CD8-positive, alpha-beta memory T cell (primary cell): Measurements from ENCODE around the gene POU2F1. TPM values are rescaled to one million over a fixed set of nuclear protein-coding genes. Genes with fewer than 3 reads are reported as not detected.

ENCODE experiments used
- CTCF ChIA-PET: fragments of 350-600 bp; sonication (Branson Sonifier 250); formaldehyde crosslinking; loops from one replicate; lab custom pipeline; 2021; ENCODE audit warnings: antibody characterized with exemption; lab: Charles Lee
- POLR2A ChIA-PET: fragments of 350-600 bp; sonication (Branson Sonifier 250); formaldehyde crosslinking; loops from one replicate; lab custom pipeline; 2021; ENCODE audit warnings: antibody characterized with exemption; lab: Charles Lee
- DNase-seq, 5 donors: peaks; one replicate each; pipeline versions ENCODE4 v3.0.0 to v3.0.0-alpha.2; 2020 to 2022; ENCODE audit warnings: mixed read lengths in 1 of 5
- H3K27ac ChIP-seq: one replicate; pipeline ENCODE4 v1.7.0; 2013; ENCODE audit warnings: low read depth, mild to moderate bottlenecking, low read length, moderate library complexity
- H3K27me3 ChIP-seq: 2 replicates; pipeline ENCODE4 v1.7.0; 2013; ENCODE audit warnings: low read length, mild to moderate bottlenecking; ENCODE audit not compliant: insufficient read depth, poor library complexity, severe bottlenecking
- H3K36me3 ChIP-seq: 2 replicates; pipeline ENCODE4 v1.7.0; 2013; ENCODE audit warnings: mild to moderate bottlenecking, low read length, moderate library complexity; ENCODE audit not compliant: insufficient read depth
- H3K4me1 ChIP-seq: 2 replicates; pipeline ENCODE4 v1.7.0; 2013; ENCODE audit warnings: mild to moderate bottlenecking, low read length, moderate library complexity; ENCODE audit not compliant: insufficient read depth
- H3K4me3 ChIP-seq: 2 replicates; pipeline ENCODE4 v1.7.0; 2013; ENCODE audit warnings: mild to moderate bottlenecking, low read length
- H3K9me3 ChIP-seq: 2 replicates; pipeline ENCODE4 v1.7.0; 2013; ENCODE audit warnings: mild to moderate bottlenecking, low read length
- H3K27ac Mint-ChIP-seq, 8 donors: one replicate each; pipeline ENCODE4 v1.8.0; 2020 to 2021; ENCODE audit warnings: mixed read lengths in 8 of 8, mild to moderate bottlenecking in 6 of 8, inconsistent platforms in 3 of 8, moderate library complexity in 3 of 8
- H3K27me3 Mint-ChIP-seq, 2 donors: one replicate each; pipeline ENCODE4 v1.8.0; 2020 to 2021; ENCODE audit warnings: mixed read lengths in 2 of 2, mild to moderate bottlenecking in 1 of 2, moderate library complexity in 1 of 2
- H3K36me3 Mint-ChIP-seq, 3 donors: one replicate each; pipeline ENCODE4 v1.8.0; 2020 to 2021; ENCODE audit warnings: mixed read lengths in 3 of 3, inconsistent platforms in 1 of 3, mild to moderate bottlenecking in 1 of 3
- H3K4me1 Mint-ChIP-seq, 3 donors: one replicate each; pipeline ENCODE4 v1.8.0; 2020 to 2021; ENCODE audit warnings: mixed read lengths in 3 of 3, inconsistent platforms in 1 of 3, mild to moderate bottlenecking in 1 of 3
- H3K4me3 Mint-ChIP-seq, 7 donors: one replicate each; pipeline ENCODE4 v1.8.0; 2020 to 2021; ENCODE audit warnings: mixed read lengths in 7 of 7, mild to moderate bottlenecking in 6 of 7, moderate library complexity in 4 of 7, inconsistent platforms in 2 of 7
- H3K9me3 Mint-ChIP-seq, 5 donors: one replicate each; pipeline ENCODE4 v1.8.0; 2020 to 2022; ENCODE audit warnings: mixed read lengths in 5 of 5, mild to moderate bottlenecking in 3 of 5, moderate library complexity in 2 of 5, inconsistent platforms in 1 of 5
- polyA plus RNA-seq: library from polyadenylated mRNA; unstranded; fragments of 300-500 nt; fragmentation: Illumina TruSeq; gene quantifications from one replicate; pipeline ENCODE4 v1.2.3, GENCODE V29; 2021
- total RNA-seq, 2 experiments: library from RNA; stranded (reverse); gene quantifications; one replicate each; pipeline ENCODE4 v1.2.3, GENCODE V29; 2021

Gene POU2F1
- total and polyA plus RNA-seq, 3 experiments from 2014 or later, result 11.8 to 13.5 (median 12.3) TPM

GRCh38 chr1:167429612-167430011 is 208.9 kb downstream of the POU2F1 start:
- H3K36me3 ChIP-seq, result peaks cover 28% of the 10 kb centered on the region
- CTCF ChIA-PET, result no interaction called here
- H3K4me1 ChIP-seq, result peaks cover 39% of the 10 kb centered on the region
- Mint-ChIP-seq H3K27me3 (peaks cover 0 to 3% of the 10 kb centered on the region in 2 donors), H3K4me1 (peaks cover 53 to 74% (median 56%) of the 10 kb centered on the region in 3 donors), H3K36me3 (peaks cover 8 to 59% (median 11%) of the 10 kb centered on the region in 3 donors), H3K27ac (peak overlapping the region; percentile 71 to 98 (median 92)), H3K9me3 (no peaks in the 10 kb centered on the region), H3K4me3 (peak overlapping the region in 4 of 7 donors; percentile 10 to 83 (median 44))
- POLR2A ChIA-PET, result interaction anchor here (1.1 to 2.0 kb wide), 2 partner anchors 8 to 87 kb away, joined by 8 to 9 read pairs; no protein-coding TSS in a partner anchor
- no peak overlapping the region for H3K4me3 ChIP-seq
- no peaks in the 10 kb centered on the region for H3K9me3 ChIP-seq
- H3K27me3 ChIP-seq, result no peaks in the 10 kb centered on the region
- H3K27ac ChIP-seq, result no peak overlapping the region
- DNase-seq, result no peak

- no peak overlapping the region for H3K4me3 ChIP-seq
Observed at GRCh38 chr1:167430134-167430848, 209.6 kb downstream of the POU2F1 start.

GRCh38 chr1:167430849-167431242 is 210.2 kb downstream of the POU2F1 start:
- Histone ChIP-seq H3K4me3 (no peak overlapping the region), H3K36me3 (peaks cover 35% of the 10 kb centered on the region), H3K4me1 (peaks cover 46% of the 10 kb centered on the region), H3K27me3 (no peaks in the 10 kb centered on the region), H3K27ac (no peak overlapping the region), H3K9me3 (no peaks in the 10 kb centered on the region)
- peak in 1 of 5 donors; percentile 38 for DNase-seq
- Mint-ChIP-seq H3K27ac (peak overlapping the region; percentile 71 to 98 (median 94)), H3K9me3 (no peaks in the 10 kb centered on the region), H3K27me3 (peaks cover 0 to 3% of the 10 kb centered on the region in 2 donors), H3K4me1 (peaks cover 59 to 81% (median 61%) of the 10 kb centered on the region in 3 donors), H3K36me3 (peaks cover 8 to 67% (median 11%) of the 10 kb centered on the region in 3 donors), H3K4me3 (peak overlapping the region in 5 of 7 donors; percentile 8 to 73 (median 46))
- ChIA-PET POLR2A (interaction anchor here (1.6 kb wide), 1 partner anchor 17 kb away, joined by 3 read pairs; no protein-coding TSS in a partner anchor), CTCF (interaction anchor here (1.0 to 2.9 kb wide), 3 partner anchors 10 to 87 kb away, joined by 3 to 15 read pairs (median 8); partner anchors contain the start of gene CD247)

More at GRCh38 chr1:167430134-167430848, 209.6 kb downstream of the POU2F1 start:
- Histone ChIP-seq H3K36me3 (peaks cover 30% of the 10 kb centered on the region), H3K27me3 (no peaks in the 10 kb centered on the region), H3K4me1 (peaks cover 41% of the 10 kb centered on the region), H3K9me3 (no peaks in the 10 kb centered on the region), H3K27ac (no peak overlapping the region)
- H3K36me3 Mint-ChIP-seq, result peaks cover 8 to 61% (median 11%) of the 10 kb centered on the region in 3 donors
- peak overlapping the region; percentile 75 to 98 (median 92) for H3K27ac Mint-ChIP-seq
- POLR2A ChIA-PET, result no interaction called here
- H3K27me3 Mint-ChIP-seq, result peaks cover 0 to 3% of the 10 kb centered on the region in 2 donors
- H3K4me1 Mint-ChIP-seq, result peaks cover 54 to 75% (median 56%) of the 10 kb centered on the region in 3 donors
- CTCF ChIA-PET, result interaction anchor here (1.0 to 2.9 kb wide), 3 partner anchors 9 to 87 kb away, joined by 3 to 15 read pairs (median 8); partner anchors contain the start of gene CD247
- peak overlapping the region; percentile 0 to 83 (median 41) for H3K4me3 Mint-ChIP-seq
- no peaks in the 10 kb centered on the region for H3K9me3 Mint-ChIP-seq
- DNase-seq, result peak in 1 of 5 donors; percentile 54

- ChIA-PET CTCF (interaction anchor here (2.6 to 2.9 kb wide), 2 partner anchors 10 to 86 kb away, joined by 8 to 15 read pairs; partner anchors contain the start of gene CD247), POLR2A (interaction anchor here (0.6 to 1.6 kb wide), 2 partner anchors 16 to 96 kb away, joined by 3 to 9 read pairs; no protein-coding TSS in a partner anchor)
- H3K27ac ChIP-seq, result no peak overlapping the region
- H3K36me3 Mint-ChIP-seq, result peaks cover 12 to 72% (median 14%) of the 10 kb centered on the region in 3 donors
- H3K4me1 ChIP-seq, result peaks cover 52% of the 10 kb centered on the region
- no peaks in the 10 kb centered on the region for H3K9me3 ChIP-seq
- peaks cover 41% of the 10 kb centered on the region for H3K36me3 ChIP-seq
- H3K27me3 ChIP-seq, result no peaks in the 10 kb centered on the region
- H3K27ac Mint-ChIP-seq, result peak overlapping the region; percentile 71 to 98 (median 94)
- H3K4me3 ChIP-seq, result no peak overlapping the region
- H3K27me3 Mint-ChIP-seq, result peaks cover 0 to 4% of the 10 kb centered on the region in 2 donors
- H3K4me1 Mint-ChIP-seq, result peaks cover 62 to 83% (median 62%) of the 10 kb centered on the region in 3 donors
- DNase-seq, result no peak
- peak overlapping the region in 5 of 7 donors; percentile 8 to 73 (median 66) for H3K4me3 Mint-ChIP-seq
- no peaks in the 10 kb centered on the region for H3K9me3 Mint-ChIP-seq
Observed at GRCh38 chr1:167431261-167431908, 210.7 kb downstream of the POU2F1 start.

GRCh38 chr1:167431909-167432650 is 211.4 kb downstream of the POU2F1 start:
- H3K4me3 Mint-ChIP-seq, result peak overlapping the region in 1 of 7 donors; percentile 61
- H3K27me3 Mint-ChIP-seq, result peaks cover 0 to 4% of the 10 kb centered on the region in 2 donors
- no peaks in the 10 kb centered on the region for H3K9me3 Mint-ChIP-seq
- DNase-seq, result no peak
- no peak overlapping the region for H3K4me3 ChIP-seq
- peak overlapping the region; percentile 47 to 98 (median 76) for H3K27ac Mint-ChIP-seq
- peaks cover 48% of the 10 kb centered on the region for H3K36me3 ChIP-seq
- no peaks in the 10 kb centered on the region for H3K9me3 ChIP-seq
- ChIA-PET POLR2A (interaction anchor here (1.6 kb wide), 1 partner anchor 15 kb away, joined by 3 read pairs; no protein-coding TSS in a partner anchor), CTCF (interaction anchor here (0.8 to 2.9 kb wide), 5 partner anchors 9 to 164 kb away, joined by 3 to 15 read pairs (median 8); partner anchors contain the start of gene CD247)
- H3K36me3 Mint-ChIP-seq, result peaks cover 14 to 79% (median 20%) of the 10 kb centered on the region in 3 donors
- H3K4me1 Mint-ChIP-seq, result peaks cover 66 to 89% (median 67%) of the 10 kb centered on the region in 3 donors
- H3K27ac ChIP-seq, result no peak overlapping the region
- H3K27me3 ChIP-seq, result no peaks in the 10 kb centered on the region
- H3K4me1 ChIP-seq, result peaks cover 59% of the 10 kb centered on the region

- peaks cover 52% of the 10 kb centered on the region for H3K36me3 ChIP-seq
- H3K4me3 Mint-ChIP-seq, result peak overlapping the region in 1 of 7 donors; percentile 21
- ChIA-PET POLR2A (no interaction called here), CTCF (interaction anchor here (0.8 to 2.9 kb wide), 5 partner anchors 9 to 164 kb away, joined by 3 to 15 read pairs (median 8); partner anchors contain the start of gene CD247)
- peak overlapping the region in 6 of 8 donors; percentile 62 to 98 (median 80) for H3K27ac Mint-ChIP-seq
- no peak overlapping the region for H3K27ac ChIP-seq
- peaks cover 14 to 85% (median 20%) of the 10 kb centered on the region in 3 donors for H3K36me3 Mint-ChIP-seq
- no peak for DNase-seq
- no peaks in the 10 kb centered on the region for H3K9me3 ChIP-seq
- no peaks in the 10 kb centered on the region for H3K27me3 ChIP-seq
- H3K9me3 Mint-ChIP-seq, result no peaks in the 10 kb centered on the region
- H3K4me3 ChIP-seq, result no peak overlapping the region
- H3K4me1 ChIP-seq, result peaks cover 61% of the 10 kb centered on the region
- peaks cover 71 to 89% (median 74%) of the 10 kb centered on the region in 3 donors for H3K4me1 Mint-ChIP-seq
- peaks cover 0 to 4% of the 10 kb centered on the region in 2 donors for H3K27me3 Mint-ChIP-seq
Observed at GRCh38 chr1:167432780-167433179, 212.1 kb downstream of the POU2F1 start.

GRCh38 chr1:167433884-167434283 is 213.2 kb downstream of the POU2F1 start:
- Histone ChIP-seq H3K27ac (no peak overlapping the region), H3K4me3 (no peak overlapping the region), H3K9me3 (no peaks in the 10 kb centered on the region), H3K27me3 (no peaks in the 10 kb centered on the region), H3K4me1 (peaks cover 63% of the 10 kb centered on the region), H3K36me3 (peaks cover 60% of the 10 kb centered on the region)
- H3K36me3 Mint-ChIP-seq, result peaks cover 14 to 91% (median 20%) of the 10 kb centered on the region in 3 donors
- DNase-seq, result no peak
- H3K27me3 Mint-ChIP-seq, result peaks cover 0 to 4% of the 10 kb centered on the region in 2 donors
- ChIA-PET POLR2A (interaction anchor here (0.8 kb wide), 1 partner anchor 14 kb away, joined by 3 read pairs; no protein-coding TSS in a partner anchor), CTCF (interaction anchor here (2.3 kb wide), 1 partner anchor 165 kb away, joined by 9 read pairs; no protein-coding TSS in a partner anchor)
- H3K9me3 Mint-ChIP-seq, result no peaks in the 10 kb centered on the region
- H3K4me3 Mint-ChIP-seq, result peak overlapping the region in 1 of 7 donors; percentile 48
- H3K4me1 Mint-ChIP-seq, result peaks cover 71 to 89% (median 74%) of the 10 kb centered on the region in 3 donors
- H3K27ac Mint-ChIP-seq, result peak overlapping the region; percentile 29 to 98 (median 89)
